Endodermal cell (in vitro differentiated cells): ENCODE measurements around the gene NCK2. TPM values are rescaled to one million over a fixed set of nuclear protein-coding genes. Genes with fewer than 3 reads are reported as not detected.

Source experiments
- DNase-seq: peaks from one replicate; pipeline ENCODE4 v3.0.0-alpha.2; 2017
- H3K27ac ChIP-seq: 2 replicates; pipeline ENCODE4 v1.5.1; 2013; ENCODE audit warnings: mild to moderate bottlenecking, low read depth, low read length, moderate library complexity
- H3K27me3 ChIP-seq: 2 replicates; pipeline ENCODE4 v1.6.1; 2013; ENCODE audit warnings: mild to moderate bottlenecking, low read length, moderate library complexity; ENCODE audit not compliant: insufficient read depth, control insufficient read depth, poor library complexity, severe bottlenecking
- H3K36me3 ChIP-seq: 2 replicates; pipeline ENCODE4 v1.7.0; 2013; ENCODE audit warnings: mild to moderate bottlenecking, low read length, moderate library complexity; ENCODE audit not compliant: control insufficient read depth, insufficient read depth
- H3K4me1 ChIP-seq: one replicate; pipeline ENCODE4 v1.7.0; 2013; ENCODE audit warnings: low read length; ENCODE audit not compliant: control insufficient read depth, insufficient read depth
- H3K4me3 ChIP-seq: 2 replicates; pipeline ENCODE4 v1.5.1; 2013; ENCODE audit warnings: mild to moderate bottlenecking, low read length, moderate library complexity
- H3K9ac ChIP-seq: 2 replicates; pipeline ENCODE4 v1.6.1; 2013; ENCODE audit warnings: mild to moderate bottlenecking, low read length, moderate library complexity; ENCODE audit not compliant: poor library complexity, severe bottlenecking; ENCODE audit errors: extremely low read depth
- H3K9me3 ChIP-seq: 2 replicates; pipeline ENCODE4 v1.6.1; 2013; ENCODE audit warnings: mild to moderate bottlenecking, low read length, moderate library complexity; ENCODE audit not compliant: control insufficient read depth
- H3K27ac Mint-ChIP-seq: 2 replicates; pipeline ENCODE4 v1.8.0; 2020; ENCODE audit warnings: mixed read lengths
- H3K27me3 Mint-ChIP-seq: 2 replicates; pipeline ENCODE4 v1.8.0; 2021; ENCODE audit warnings: mild to moderate bottlenecking, mixed read lengths; ENCODE audit not compliant: insufficient read depth
- H3K36me3 Mint-ChIP-seq: 2 replicates; pipeline ENCODE4 v1.8.0; 2020; ENCODE audit warnings: low read depth, mixed read lengths
- H3K4me1 Mint-ChIP-seq: 2 replicates; pipeline ENCODE4 v1.8.0; 2020; ENCODE audit warnings: mixed read lengths
- H3K4me3 Mint-ChIP-seq: 2 replicates; pipeline ENCODE4 v1.8.0; 2020; ENCODE audit warnings: mild to moderate bottlenecking, moderate library complexity, mixed read lengths
- H3K9me3 Mint-ChIP-seq: 2 replicates; pipeline ENCODE4 v1.8.0; 2020; ENCODE audit warnings: mild to moderate bottlenecking, mixed read lengths
- WGBS, 2 experiments: methylation state at CpG; one replicate each; pipeline versions ENCODE4 v1.1.5 to v1.1.7; 2013; ENCODE audit warnings: missing lambda C conversion rate in 2 of 2, mixed read lengths in 1 of 2; ENCODE audit not compliant: insufficient coverage in 1 of 2, insufficient read length in 1 of 2; 5-methylcytosine and 5-hydroxymethylcytosine counted together
- total RNA-seq, 2 donors: library from RNA; stranded (reverse); fragmentation: NEBNext Ultra II Directional in 1 of 2; extraction: Animal tissue kit (Norgen Biotek cat#: 25700) in 1 of 2; gene quantifications; 2 replicates in 1 of 2; 3 replicates in 1 of 2; pipeline ENCODE4 v1.2.1, GENCODE V29; 2021
- TF ChIP-seq, protein P1 (sequence below): fragments of 200-600 bp; sonication (generic); conservative IDR thresholded peaks from 2 replicates; pipeline ENCODE4 v1.5.0; 2021; ENCODE audit warnings: antibody characterized with exemption, mild to moderate bottlenecking

The NCK2 gene
- total RNA-seq, 2 donors from 2014 or later: 58.9 to 63.8 TPM

DNA sequence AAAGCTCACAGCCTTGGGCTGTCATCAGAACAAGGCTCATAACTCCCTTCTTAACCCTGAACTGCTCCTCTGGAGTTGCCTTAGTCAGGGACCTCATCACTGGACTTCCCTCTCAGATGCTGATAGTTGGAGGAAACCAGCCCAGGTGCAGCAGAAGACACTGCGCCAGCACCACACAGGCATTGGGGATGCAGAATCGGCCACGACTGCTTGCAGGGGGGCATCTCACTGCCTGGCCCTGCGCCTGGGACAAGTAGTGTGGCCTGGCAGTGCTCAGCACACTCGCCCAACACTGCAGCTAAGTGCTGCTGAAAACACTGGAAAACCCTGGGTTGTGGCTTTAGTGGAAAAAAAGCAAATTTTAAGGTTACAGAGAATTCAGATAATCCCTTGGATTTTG lies 68.7 kb downstream of the NCK2 start:
- H3K27ac Mint-ChIP-seq: no peak overlapping the region

DNA sequence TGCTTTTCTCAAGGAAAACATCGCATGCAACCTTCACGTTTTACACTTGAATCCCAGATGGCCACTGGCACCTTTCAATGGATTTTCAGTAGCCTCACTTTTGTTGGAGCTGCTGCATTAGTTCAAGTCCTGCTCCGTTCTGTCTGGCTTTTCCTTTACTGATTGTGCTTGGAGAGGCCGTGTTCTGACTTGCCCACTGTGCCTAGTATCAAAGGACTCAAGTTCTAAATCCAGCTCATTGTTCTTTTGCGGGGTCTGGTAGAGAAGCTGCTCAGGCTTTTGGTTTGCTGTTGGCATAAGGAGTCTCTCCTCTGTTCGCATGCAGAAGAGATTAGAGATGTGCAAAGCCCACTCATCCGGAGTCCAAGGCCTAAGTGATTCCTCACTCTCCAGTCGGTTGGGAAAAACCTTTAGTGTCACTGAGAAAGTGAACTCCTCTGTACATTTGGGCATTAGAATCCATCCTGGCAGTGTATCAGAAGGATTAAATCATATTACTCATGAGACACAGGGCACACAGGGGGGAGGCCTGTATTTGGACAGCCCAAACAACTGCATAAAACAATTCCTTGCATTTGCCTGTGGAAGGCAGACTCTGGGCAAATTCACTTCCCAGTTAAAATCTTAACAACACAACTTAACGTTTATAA lies 69.7 kb downstream of the NCK2 start:
- H3K9me3 Mint-ChIP-seq: no peaks in the 10 kb centered on the region
- no peak overlapping the region for H3K27ac ChIP-seq
- H3K27me3 Mint-ChIP-seq: no peaks in the 10 kb centered on the region
- H3K9me3 ChIP-seq: no peaks in the 10 kb centered on the region
- peaks cover 23% of the 10 kb centered on the region for H3K36me3 ChIP-seq
- H3K4me1 ChIP-seq: peaks cover 3% of the 10 kb centered on the region
- no peak overlapping the region for H3K27ac Mint-ChIP-seq
- H3K4me3 Mint-ChIP-seq: no peak overlapping the region
- TF ChIP-seq, protein P1, sequence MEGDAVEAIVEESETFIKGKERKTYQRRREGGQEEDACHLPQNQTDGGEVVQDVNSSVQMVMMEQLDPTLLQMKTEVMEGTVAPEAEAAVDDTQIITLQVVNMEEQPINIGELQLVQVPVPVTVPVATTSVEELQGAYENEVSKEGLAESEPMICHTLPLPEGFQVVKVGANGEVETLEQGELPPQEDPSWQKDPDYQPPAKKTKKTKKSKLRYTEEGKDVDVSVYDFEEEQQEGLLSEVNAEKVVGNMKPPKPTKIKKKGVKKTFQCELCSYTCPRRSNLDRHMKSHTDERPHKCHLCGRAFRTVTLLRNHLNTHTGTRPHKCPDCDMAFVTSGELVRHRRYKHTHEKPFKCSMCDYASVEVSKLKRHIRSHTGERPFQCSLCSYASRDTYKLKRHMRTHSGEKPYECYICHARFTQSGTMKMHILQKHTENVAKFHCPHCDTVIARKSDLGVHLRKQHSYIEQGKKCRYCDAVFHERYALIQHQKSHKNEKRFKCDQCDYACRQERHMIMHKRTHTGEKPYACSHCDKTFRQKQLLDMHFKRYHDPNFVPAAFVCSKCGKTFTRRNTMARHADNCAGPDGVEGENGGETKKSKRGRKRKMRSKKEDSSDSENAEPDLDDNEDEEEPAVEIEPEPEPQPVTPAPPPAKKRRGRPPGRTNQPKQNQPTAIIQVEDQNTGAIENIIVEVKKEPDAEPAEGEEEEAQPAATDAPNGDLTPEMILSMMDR: no peak
- WGBS, 2 experiments: 90 to 96% methylated on average over 8 to 9 of the region's 9 CpGs
- H3K4me3 ChIP-seq: no peak overlapping the region
- H3K36me3 Mint-ChIP-seq: peaks cover 22% of the 10 kb centered on the region
- H3K4me1 Mint-ChIP-seq: peaks cover 14% of the 10 kb centered on the region
- H3K27me3 ChIP-seq: no peaks in the 10 kb centered on the region
- no peak for DNase-seq
- no peak overlapping the region for H3K9ac ChIP-seq

More for the DNA sequence above, 68.7 kb downstream of the NCK2 start:
- Histone ChIP-seq H3K27me3 (no peaks in the 10 kb centered on the region), H3K27ac (no peak overlapping the region), H3K4me3 (no peak overlapping the region), H3K36me3 (peaks cover 14% of the 10 kb centered on the region), H3K9ac (no peak overlapping the region), H3K9me3 (no peaks in the 10 kb centered on the region), H3K4me1 (peaks cover 3% of the 10 kb centered on the region)
- peaks cover 20% of the 10 kb centered on the region for H3K4me1 Mint-ChIP-seq
- 92 to 100% methylated on average over 5 of the region's 5 CpGs for WGBS, 2 experiments
- no peak overlapping the region for H3K4me3 Mint-ChIP-seq
- H3K27me3 Mint-ChIP-seq: no peaks in the 10 kb centered on the region
- TF ChIP-seq, protein P1: no peak
- no peaks in the 10 kb centered on the region for H3K9me3 Mint-ChIP-seq
- peaks cover 18% of the 10 kb centered on the region for H3K36me3 Mint-ChIP-seq
- DNase-seq: no peak

DNA sequence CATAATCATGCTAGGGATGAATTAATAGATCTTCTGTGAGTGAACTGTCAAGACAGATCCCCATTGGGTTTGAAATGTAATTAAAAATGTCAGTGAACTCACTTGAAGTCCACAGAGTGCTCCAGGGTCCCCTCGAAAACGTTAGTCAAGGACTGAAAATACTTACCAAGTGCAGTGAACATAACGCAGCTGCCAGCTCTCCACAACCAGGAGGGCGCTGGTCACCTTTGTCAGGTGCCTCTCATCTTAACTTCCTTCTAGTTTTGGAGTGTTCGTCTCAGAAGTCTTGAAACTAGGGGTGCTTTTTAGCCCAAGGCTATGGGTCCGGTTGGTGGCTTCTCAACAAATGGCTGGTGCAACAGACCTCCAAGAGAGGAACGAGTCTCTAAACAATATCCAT lies 70.7 kb downstream of the NCK2 start:
- no peak for DNase-seq
- peaks cover 22% of the 10 kb centered on the region for H3K36me3 Mint-ChIP-seq
- no peak overlapping the region for H3K4me3 ChIP-seq
- peaks cover 7% of the 10 kb centered on the region for H3K4me1 Mint-ChIP-seq
- H3K9me3 Mint-ChIP-seq: no peaks in the 10 kb centered on the region
- H3K36me3 ChIP-seq: peaks cover 23% of the 10 kb centered on the region
- H3K4me3 Mint-ChIP-seq: no peak overlapping the region
- H3K27ac Mint-ChIP-seq: no peak overlapping the region
- H3K9ac ChIP-seq: no peak overlapping the region
- no peaks in the 10 kb centered on the region for H3K27me3 Mint-ChIP-seq
- WGBS, 2 experiments: 95 to 98% methylated on average over 5 to 7 of the region's 7 CpGs
- TF ChIP-seq, protein P1: no peak
- H3K4me1 ChIP-seq: peaks cover 3% of the 10 kb centered on the region
- H3K9me3 ChIP-seq: no peaks in the 10 kb centered on the region
- no peak overlapping the region for H3K27ac ChIP-seq
- no peaks in the 10 kb centered on the region for H3K27me3 ChIP-seq
